Stimulated activated naive CD8-positive, alpha-beta T cell treated with anti-CD3 and anti-CD28 coated beads, Interleukin-15, amount 100 ng/mL, for 72 hours (primary cell): ENCODE results near the gene DOCK10.
"Not testable (repeated sequence)": the region's sequence is repeated elsewhere in the genome, so short reads cannot be mapped to it uniquely, and the experiment has no call there.

Source experiments
- ATAC-seq: fragments of 150-1000 bp; cut with Tn5 transposase; 2 replicates; pipeline ENCODE4 v1.10.0; 2021; ENCODE audit warnings: mild to moderate bottlenecking, moderate library complexity
- DNase-seq, 2 donors: peaks; one replicate each; pipeline ENCODE4 v3.0.0; 2021 to 2022
- H3K27ac Mint-ChIP-seq, 2 donors: one replicate each; pipeline ENCODE4 v1.8.0; 2022; ENCODE audit warnings: mild to moderate bottlenecking in 2 of 2, mixed read lengths in 2 of 2, moderate library complexity in 2 of 2
- H3K27me3 Mint-ChIP-seq: one replicate; pipeline ENCODE4 v1.8.0; 2022; ENCODE audit warnings: mixed read lengths
- H3K4me1 Mint-ChIP-seq: one replicate; pipeline ENCODE4 v1.8.0; 2022; ENCODE audit warnings: mild to moderate bottlenecking, mixed read lengths
- H3K4me3 Mint-ChIP-seq, 2 donors: one replicate each; pipeline ENCODE4 v1.8.0; 2022; ENCODE audit warnings: mild to moderate bottlenecking in 2 of 2, mixed read lengths in 2 of 2, moderate library complexity in 1 of 2
- H3K9me3 Mint-ChIP-seq, 2 donors: one replicate each; pipeline ENCODE4 v1.8.0; 2022; ENCODE audit warnings: mixed read lengths in 2 of 2

Gene DOCK10

DNA sequence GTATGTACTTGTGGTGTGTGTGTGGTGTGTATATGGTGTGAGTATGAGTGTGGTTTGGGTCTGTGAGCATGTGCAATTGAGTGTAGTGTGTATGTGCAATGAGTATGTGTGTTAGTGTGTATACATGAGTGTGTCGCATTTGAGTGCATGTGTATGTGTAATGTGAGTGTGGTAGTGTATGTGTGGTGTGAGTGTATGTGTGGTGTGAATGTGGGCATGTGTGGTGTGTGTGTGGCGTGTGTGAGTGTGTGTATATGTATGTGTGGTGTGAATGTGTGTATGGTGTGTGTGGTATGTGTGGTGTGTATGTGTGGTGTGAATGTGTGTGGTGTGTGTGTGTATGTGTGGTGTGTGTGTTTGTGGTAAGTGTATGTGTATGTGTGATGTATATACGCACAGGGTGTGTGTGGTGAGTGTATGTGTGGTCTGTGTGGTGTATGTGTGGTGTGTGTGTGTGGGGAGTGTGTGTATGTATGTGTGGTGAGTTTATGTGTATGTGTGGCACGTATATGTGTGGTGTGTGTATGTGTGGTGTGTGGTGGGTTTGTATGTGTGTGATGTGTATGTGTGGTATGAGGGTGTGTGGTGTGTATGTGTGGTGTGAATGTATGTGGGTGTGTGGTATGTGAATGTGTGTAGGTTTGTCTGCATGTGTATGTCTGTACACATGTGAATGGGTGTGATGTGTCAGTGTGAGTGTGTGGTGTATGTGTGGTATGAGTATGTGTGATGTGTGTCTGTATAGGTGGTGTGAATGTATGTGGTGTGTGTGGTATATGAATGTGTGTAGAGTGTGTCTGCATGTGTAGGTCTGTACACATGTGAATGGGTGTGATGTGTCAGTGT is 123.4 kb downstream of the DOCK10 start:
- H3K9me3 Mint-ChIP-seq = no peaks in the 10 kb centered on the region
- no peak overlapping the region for H3K27ac Mint-ChIP-seq
- H3K4me3 Mint-ChIP-seq = no peak overlapping the region
- no peak for DNase-seq
- no peaks in the 10 kb centered on the region for H3K27me3 Mint-ChIP-seq
- H3K4me1 Mint-ChIP-seq = peaks cover 9% of the 10 kb centered on the region
- ATAC-seq = peak; percentile 57

DNA sequence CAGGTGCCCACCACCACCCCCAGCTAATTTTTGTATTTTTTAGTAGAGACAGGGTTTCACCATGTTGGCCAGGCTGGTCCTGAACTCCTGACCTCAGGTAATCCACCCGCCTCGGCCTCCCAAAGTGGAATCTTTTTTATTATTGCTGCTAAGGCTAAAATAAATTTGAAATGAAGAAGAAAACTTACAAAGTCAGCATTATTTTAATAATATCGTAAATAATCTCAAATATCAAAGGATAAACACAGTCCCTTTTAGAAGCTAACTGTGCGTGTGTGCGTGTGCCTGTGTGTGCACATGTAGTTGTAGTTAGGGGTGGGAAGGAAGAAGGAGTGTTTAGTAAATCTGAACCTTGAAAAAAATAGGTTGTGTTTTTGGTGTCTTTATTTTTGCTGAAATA is 125.0 kb downstream of the DOCK10 start:
- not testable (repeated sequence) for H3K9me3 Mint-ChIP-seq, H3K4me1 Mint-ChIP-seq, H3K27me3 Mint-ChIP-seq, ATAC-seq, H3K4me3 Mint-ChIP-seq, DNase-seq
- H3K27ac Mint-ChIP-seq = peak overlapping the region in 1 of 2 donors; percentile 7

DNA sequence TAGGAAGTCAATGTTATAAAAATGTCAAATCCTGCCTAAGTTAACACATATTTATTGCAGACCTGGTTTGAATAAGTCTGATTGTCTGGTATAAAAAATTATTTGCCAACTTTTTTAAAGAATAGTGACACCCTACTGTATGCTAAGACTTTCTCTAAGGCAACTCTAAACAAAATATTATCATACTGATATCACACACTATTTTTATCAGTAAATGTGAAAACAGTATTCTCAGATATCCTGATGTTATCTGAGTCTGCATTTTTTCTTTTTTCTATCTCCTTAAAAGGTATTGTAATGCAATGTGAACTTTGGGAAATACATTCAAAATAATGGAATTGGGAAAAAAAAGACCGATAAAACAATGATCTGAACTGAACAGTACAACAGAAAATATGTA is 127.1 kb downstream of the DOCK10 start:
- no peak for ATAC-seq
- H3K4me3 Mint-ChIP-seq = no peak overlapping the region
- DNase-seq = no peak
- peaks cover 16% of the 10 kb centered on the region for H3K4me1 Mint-ChIP-seq
- no peaks in the 10 kb centered on the region for H3K9me3 Mint-ChIP-seq
- no peak overlapping the region for H3K27ac Mint-ChIP-seq
- no peaks in the 10 kb centered on the region for H3K27me3 Mint-ChIP-seq

DNA sequence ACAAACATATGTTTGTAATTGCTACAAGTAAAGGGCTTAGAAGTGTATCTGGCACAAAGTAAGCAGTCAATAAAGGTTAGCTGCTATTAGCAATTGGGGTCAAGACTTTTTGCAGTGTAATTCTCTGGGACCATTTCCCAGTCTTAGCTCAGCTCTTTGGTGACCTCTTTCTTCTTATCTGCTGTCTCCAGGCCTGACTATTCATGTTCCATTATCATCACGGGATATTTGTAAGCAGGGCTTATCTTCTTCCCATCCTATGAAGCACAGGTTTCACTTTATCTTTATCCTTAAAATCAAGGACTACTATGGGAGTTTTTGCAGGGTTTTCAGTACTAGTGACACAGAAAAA is 131.7 kb downstream of the DOCK10 start:
- ATAC-seq (no peak), DNase-seq (no peak)
- Mint-ChIP-seq H3K4me1 (peaks cover 61% of the 10 kb centered on the region), H3K9me3 (peaks cover 0 to 6% of the 10 kb centered on the region in 2 donors), H3K27me3 (no peaks in the 10 kb centered on the region), H3K27ac (peak overlapping the region in 1 of 2 donors; percentile 96), H3K4me3 (peak overlapping the region; percentile 31 to 32)

DNA sequence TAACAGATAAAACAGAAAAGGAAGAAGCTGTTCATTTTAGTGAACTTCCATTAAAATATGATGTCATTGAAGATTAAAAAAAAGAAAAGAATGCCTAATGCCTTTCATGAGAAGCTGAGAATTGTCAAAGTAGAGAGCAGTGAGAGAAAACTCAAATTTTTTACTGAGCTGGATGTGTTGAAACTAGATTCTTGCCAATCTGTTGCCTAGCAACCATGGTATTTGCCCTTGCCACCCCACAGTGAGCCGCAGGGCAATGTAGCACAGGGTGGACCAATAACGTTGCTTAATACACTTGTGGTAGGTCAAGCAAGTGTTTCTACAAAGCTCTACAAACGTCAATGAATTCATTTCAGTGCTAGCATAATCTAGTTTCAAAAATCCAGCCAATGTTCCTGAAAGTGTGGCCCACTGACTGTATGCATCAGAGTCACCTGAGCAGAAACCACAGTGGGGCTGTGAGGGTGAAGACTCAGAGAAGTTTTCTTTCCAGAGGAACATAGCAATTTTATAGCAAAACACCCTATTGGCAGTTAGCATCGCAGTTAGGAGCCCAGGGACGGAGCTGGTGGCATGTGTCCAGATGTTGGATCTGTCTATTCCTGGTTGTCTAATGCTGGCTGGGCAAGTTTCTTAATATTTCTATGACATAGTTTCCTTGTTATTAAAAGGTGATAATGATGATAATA is 132.2 kb downstream of the DOCK10 start:
- peak overlapping the region; percentile 2 to 60 for H3K4me3 Mint-ChIP-seq
- DNase-seq (peak in 1 of 2 donors; percentile 73), ATAC-seq (peak; percentile 99)
- peaks cover 0 to 6% of the 10 kb centered on the region in 2 donors for H3K9me3 Mint-ChIP-seq
- peaks cover 63% of the 10 kb centered on the region for H3K4me1 Mint-ChIP-seq
- no peaks in the 10 kb centered on the region for H3K27me3 Mint-ChIP-seq
- peak overlapping the region; percentile 67 to 96 for H3K27ac Mint-ChIP-seq

DNA sequence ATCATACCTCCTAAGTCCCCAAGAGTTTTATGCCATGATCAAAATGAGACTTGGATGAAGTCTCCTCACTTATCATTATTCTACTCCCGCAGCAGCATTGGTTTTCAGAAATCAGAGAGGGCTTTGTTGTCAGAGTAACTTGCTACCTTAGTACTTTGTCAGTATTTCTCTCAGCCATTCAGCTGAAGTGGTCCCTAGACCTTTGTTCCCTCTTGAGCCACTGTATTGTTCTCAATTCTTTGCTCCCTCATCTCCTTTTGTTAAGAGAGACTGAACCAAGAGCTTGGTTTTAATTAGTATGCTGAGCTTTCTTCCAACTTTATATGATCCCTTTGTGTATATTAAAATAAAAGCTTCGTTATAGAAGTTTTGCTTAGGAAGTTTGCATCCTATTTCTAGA is 133.4 kb downstream of the DOCK10 start:
- ATAC-seq = no peak
- Mint-ChIP-seq H3K4me3 (no peak overlapping the region), H3K9me3 (peaks cover 0 to 6% of the 10 kb centered on the region in 2 donors), H3K27ac (peak overlapping the region in 1 of 2 donors; percentile 5), H3K27me3 (no peaks in the 10 kb centered on the region), H3K4me1 (peaks cover 70% of the 10 kb centered on the region)
- no peak for DNase-seq

DNA sequence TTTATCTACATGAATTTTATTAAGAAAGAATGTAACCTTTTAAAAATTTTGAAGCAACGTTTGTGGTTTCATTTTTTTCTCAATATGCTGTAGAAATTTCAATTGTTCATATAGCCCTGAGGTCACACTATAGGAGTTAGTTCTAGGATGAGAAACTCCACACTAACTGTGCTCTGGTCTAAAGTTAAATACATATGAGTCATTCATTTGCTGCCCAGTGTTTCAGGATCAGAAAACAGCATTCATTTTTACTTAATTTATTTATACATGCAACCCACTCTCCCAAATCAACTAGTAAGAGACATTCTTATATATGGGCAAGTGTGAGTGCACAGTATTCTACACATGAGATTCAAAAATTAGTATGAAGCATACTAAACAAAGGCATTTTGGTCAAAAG is 137.9 kb downstream of the DOCK10 start:
- no peak overlapping the region for H3K27ac Mint-ChIP-seq

DNA sequence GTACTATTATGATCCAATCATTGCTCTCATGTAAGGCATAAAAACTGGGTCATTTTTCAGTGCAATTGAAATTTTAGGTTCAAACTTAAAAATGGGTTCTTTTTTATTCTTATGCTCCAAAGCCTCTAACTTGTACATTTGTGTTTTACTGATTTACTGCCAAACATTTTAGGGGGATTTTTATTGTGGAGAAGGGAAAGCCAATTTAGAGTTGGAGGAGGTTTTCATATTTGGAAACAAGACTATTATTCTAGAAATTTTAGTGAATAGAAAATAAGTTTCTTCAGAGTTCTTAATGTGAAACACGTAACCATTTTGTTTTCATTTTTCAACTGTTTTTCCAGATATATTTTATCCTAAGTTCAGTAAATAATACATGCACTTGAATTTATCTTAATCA is 138.6 kb downstream of the DOCK10 start:
- no peak for DNase-seq
- ATAC-seq = no peak
- Mint-ChIP-seq H3K9me3 (peaks cover 0 to 6% of the 10 kb centered on the region in 2 donors), H3K4me3 (no peak overlapping the region), H3K27ac (no peak overlapping the region), H3K4me1 (peaks cover 58% of the 10 kb centered on the region), H3K27me3 (no peaks in the 10 kb centered on the region)

More for the DNA sequence above, 137.9 kb downstream of the DOCK10 start:
- Mint-ChIP-seq H3K9me3 (peaks cover 0 to 6% of the 10 kb centered on the region in 2 donors), H3K4me3 (no peak overlapping the region), H3K4me1 (peaks cover 62% of the 10 kb centered on the region), H3K27me3 (no peaks in the 10 kb centered on the region)
- DNase-seq (no peak), ATAC-seq (no peak)

DNA sequence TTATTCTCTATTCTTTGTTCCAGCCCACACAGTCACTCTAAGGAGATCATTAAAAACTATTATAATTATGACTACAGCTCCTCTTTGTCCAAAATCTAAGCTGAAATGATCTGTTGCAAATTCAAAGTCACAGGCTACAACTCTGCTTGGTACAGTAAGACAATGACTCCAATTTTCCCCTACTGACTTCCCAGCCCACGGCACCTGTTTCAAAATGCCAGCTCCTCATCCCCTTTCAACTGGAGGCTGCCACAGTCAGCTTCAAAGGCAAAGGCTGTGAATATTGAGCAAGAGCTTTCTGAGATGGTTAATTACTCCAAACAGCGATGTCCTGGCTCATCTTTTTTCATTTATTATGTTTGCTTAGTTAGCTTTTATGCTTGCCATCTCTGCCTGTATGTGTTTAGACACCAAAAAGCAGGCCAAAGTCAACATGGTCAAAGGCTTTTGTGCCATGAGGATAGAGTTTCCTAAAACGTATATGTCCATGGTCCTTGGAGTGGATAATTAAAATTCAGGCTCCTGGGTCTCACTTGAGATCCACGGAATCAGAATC is 141.1 kb downstream of the DOCK10 start:
- Mint-ChIP-seq H3K4me1 (peaks cover 56% of the 10 kb centered on the region), H3K27ac (peak overlapping the region in 1 of 2 donors; percentile 42), H3K27me3 (no peaks in the 10 kb centered on the region), H3K9me3 (no peaks in the 10 kb centered on the region), H3K4me3 (no peak overlapping the region)
- DNase-seq (no peak), ATAC-seq (no peak)

DNA sequence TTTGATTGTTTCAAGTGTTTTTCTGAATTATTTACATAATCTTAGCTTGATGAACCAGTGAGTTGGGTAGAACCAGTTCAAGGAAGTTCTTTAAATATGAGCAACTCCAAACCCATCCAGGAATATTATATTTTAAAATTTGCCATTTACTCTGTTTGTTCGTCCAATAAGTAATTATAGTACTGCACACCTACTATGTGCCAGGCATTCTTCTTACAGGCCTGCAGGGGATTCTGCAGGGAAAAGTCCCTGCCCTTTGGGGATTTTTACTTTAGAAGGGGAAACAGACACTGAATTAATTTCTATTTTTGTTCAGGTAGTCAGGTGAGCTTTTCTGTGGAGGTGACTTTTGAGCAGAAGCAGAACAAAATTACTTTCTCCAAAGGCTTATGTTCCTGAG is 146.9 kb downstream of the DOCK10 start:
- Mint-ChIP-seq H3K27ac (peak overlapping the region; percentile 70 to 83), H3K9me3 (no peaks in the 10 kb centered on the region), H3K4me3 (peak overlapping the region; percentile 42 to 63), H3K27me3 (no peaks in the 10 kb centered on the region), H3K4me1 (peaks cover 75% of the 10 kb centered on the region)
- ATAC-seq (no peak), DNase-seq (no peak)

DNA sequence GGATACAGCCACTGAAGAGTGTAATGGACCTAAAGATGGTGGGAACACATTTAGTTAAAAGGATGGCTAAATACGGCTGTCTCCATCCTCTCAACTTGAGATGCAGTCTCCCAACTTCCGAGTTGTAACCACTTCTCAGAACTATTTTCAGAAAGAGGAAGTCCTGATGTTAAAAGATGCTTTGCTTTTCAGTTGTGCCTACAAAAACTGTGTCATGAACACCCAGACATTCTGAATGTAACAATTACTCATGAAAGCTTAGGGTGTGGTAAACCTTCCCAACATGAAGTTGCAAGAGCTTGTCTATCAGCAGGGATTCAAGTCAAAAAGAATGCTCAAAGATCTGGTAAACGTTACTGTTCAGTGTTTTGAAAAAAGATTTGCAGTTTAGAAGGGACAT is 147.9 kb downstream of the DOCK10 start:
- Mint-ChIP-seq H3K27ac (peak overlapping the region; percentile 20 to 55), H3K27me3 (no peaks in the 10 kb centered on the region), H3K4me1 (peaks cover 84% of the 10 kb centered on the region), H3K9me3 (no peaks in the 10 kb centered on the region), H3K4me3 (peak overlapping the region; percentile 50 to 63)
- peak; percentile 85 for ATAC-seq
- no peak for DNase-seq

DNA sequence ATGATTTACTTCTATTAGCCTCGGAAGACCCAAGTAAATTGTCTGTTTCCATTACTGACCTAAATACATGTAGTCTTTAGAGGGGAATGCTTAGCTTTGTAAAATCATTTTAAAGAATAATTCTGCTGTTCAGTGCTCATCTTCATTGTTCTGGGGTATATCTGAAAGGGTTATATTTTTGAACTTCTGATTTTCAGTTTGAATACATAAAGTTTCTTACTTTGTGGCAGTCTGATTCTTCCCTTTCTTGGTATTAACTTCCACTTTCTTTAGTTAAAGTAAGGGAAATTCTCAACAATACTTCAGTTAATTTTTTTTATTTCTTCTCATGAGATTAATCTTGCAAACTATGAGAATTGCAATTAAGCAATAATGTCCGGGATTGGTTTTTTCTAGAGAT is 148.4 kb downstream of the DOCK10 start:
- peak overlapping the region in 1 of 2 donors; percentile 50 for H3K4me3 Mint-ChIP-seq
- no peaks in the 10 kb centered on the region for H3K27me3 Mint-ChIP-seq
- H3K27ac Mint-ChIP-seq = peak overlapping the region in 1 of 2 donors; percentile 55
- H3K9me3 Mint-ChIP-seq = no peaks in the 10 kb centered on the region
- H3K4me1 Mint-ChIP-seq = peaks cover 83% of the 10 kb centered on the region
- DNase-seq = no peak
- no peak for ATAC-seq

DNA sequence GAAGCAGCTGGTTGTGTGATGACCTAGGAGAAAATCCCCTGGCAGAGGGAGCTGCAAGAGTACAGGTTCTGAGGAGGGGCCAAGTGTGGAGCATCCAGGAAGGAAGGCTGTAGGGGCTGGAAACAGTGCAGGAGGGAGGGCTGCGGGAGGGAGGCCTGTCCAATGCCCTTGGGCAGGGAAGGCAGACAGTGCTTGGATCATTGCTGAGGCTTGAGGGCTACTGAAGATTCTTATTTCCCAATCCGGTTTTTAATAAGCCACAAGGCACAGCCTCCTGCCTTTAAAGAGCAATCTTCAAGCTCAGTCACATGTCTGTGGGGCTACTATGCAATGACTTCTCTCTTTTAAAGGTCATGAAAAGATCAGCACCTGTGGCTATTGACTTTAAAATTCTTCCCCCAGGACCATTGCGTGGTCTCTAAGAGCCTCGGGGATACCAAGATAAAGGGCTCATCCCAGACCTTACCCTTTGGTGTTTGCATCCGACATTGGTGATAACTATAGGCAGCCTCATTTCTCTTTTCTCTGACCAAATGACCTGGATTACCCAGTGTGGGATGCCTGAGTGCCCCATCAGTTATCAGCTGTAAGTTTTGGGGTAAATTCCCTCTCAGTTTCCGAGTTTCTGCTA is 149.6 kb downstream of the DOCK10 start:
- ATAC-seq (no peak), DNase-seq (no peak)
- Mint-ChIP-seq H3K9me3 (no peaks in the 10 kb centered on the region), H3K27me3 (no peaks in the 10 kb centered on the region), H3K27ac (peak overlapping the region; percentile 66 to 71), H3K4me3 (no peak overlapping the region), H3K4me1 (peaks cover 82% of the 10 kb centered on the region)

DNA sequence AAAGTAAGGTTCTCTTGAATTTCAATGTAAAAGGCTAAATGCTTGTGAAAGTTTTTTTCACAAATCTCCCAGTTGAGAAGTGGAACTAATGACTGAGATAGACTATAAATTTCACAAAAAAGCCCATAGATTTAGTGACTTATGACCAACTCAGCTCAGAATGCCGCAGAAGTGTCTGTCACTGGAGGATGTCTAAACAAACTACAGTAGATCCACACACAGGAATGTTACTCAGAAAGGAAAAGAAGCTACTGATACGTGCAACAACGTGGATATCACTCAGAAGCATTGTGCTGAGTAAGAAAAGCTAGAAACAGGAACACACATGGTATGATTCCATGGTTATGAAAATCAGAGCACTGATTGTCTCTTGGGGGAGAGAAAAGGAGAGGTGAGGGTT is 151.9 kb downstream of the DOCK10 start:
- H3K4me1 Mint-ChIP-seq = peaks cover 79% of the 10 kb centered on the region
- H3K9me3 Mint-ChIP-seq = no peaks in the 10 kb centered on the region
- DNase-seq (no peak), ATAC-seq (no peak)
- H3K4me3 Mint-ChIP-seq = no peak overlapping the region
- H3K27me3 Mint-ChIP-seq = no peaks in the 10 kb centered on the region
- peak overlapping the region in 1 of 2 donors; percentile 59 for H3K27ac Mint-ChIP-seq

DNA sequence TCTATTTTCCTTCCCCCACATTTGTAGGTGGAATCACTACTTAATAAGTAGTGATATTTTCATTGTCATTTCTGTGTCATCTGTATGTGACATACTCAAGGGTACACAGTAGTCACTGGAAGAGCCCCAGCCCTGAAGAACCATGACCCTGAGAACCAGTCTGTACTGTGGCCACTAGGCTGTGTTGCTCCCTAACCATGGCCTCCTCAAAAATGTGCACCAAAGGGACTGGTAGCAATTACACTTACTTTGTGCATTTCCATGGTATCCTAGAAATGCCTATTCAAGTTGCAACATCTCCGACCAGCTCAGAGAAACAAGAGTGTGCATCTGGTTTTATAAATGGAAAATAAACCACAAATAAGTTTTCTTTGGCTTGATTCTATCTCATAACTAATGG is 155.1 kb downstream of the DOCK10 start:
- DNase-seq (no peak), ATAC-seq (peak; percentile 71)
- no peak overlapping the region for H3K4me3 Mint-ChIP-seq
- H3K27ac Mint-ChIP-seq = peak overlapping the region; percentile 42 to 74
- no peaks in the 10 kb centered on the region for H3K27me3 Mint-ChIP-seq
- H3K9me3 Mint-ChIP-seq = no peaks in the 10 kb centered on the region
- H3K4me1 Mint-ChIP-seq = peaks cover 81% of the 10 kb centered on the region
